Osteocyte (in vitro differentiated cells): ENCODE data around the gene ABCG5. TPM values are rescaled to one million over a fixed set of nuclear protein-coding genes. Genes with fewer than 3 reads are reported as not detected.

Experiments used
- DNase-seq: peaks from one replicate; pipeline ENCODE4 v3.0.0; 2021; ENCODE audit warnings: mixed read lengths; ENCODE audit not compliant: unreplicated experiment; ENCODE audit errors: extremely low spot score
- H3K27ac Mint-ChIP-seq: one replicate; pipeline ENCODE4 v1.8.0; 2021; ENCODE audit warnings: mild to moderate bottlenecking, mixed read lengths; ENCODE audit not compliant: unreplicated experiment
- H3K27me3 Mint-ChIP-seq: one replicate; pipeline ENCODE4 v1.8.0; 2021; ENCODE audit warnings: mixed read lengths; ENCODE audit not compliant: unreplicated experiment
- H3K36me3 Mint-ChIP-seq: one replicate; pipeline ENCODE4 v1.8.0; 2021; ENCODE audit warnings: mixed read lengths; ENCODE audit not compliant: unreplicated experiment
- H3K4me1 Mint-ChIP-seq: one replicate; pipeline ENCODE4 v1.8.0; 2021; ENCODE audit warnings: mixed read lengths; ENCODE audit not compliant: unreplicated experiment
- H3K4me3 Mint-ChIP-seq: one replicate; pipeline ENCODE4 v1.8.0; 2021; ENCODE audit warnings: mild to moderate bottlenecking, moderate library complexity, mixed read lengths; ENCODE audit not compliant: unreplicated experiment
- H3K9me3 Mint-ChIP-seq: one replicate; pipeline ENCODE4 v1.8.0; 2021; ENCODE audit warnings: mixed read lengths; ENCODE audit not compliant: unreplicated experiment
- CTCF ChIP-seq: fragments of 200-600 bp; sonication (generic); IDR thresholded peaks from 2 replicates; pipeline ENCODE4 v1.5.0; 2021; ENCODE audit warnings: antibody characterized with exemption, mild to moderate bottlenecking, moderate library complexity
- total RNA-seq: library from RNA; stranded (reverse); gene quantifications from 2 replicates; pipeline ENCODE4 v1.2.1, GENCODE V29; 2021

ABCG5 gene
- total RNA-seq, 1 donor from 2014 or later: not detected

GRCh38 chr2:43880952-43881351 is 42.3 kb upstream of the ABCG5 start:
- Mint-ChIP-seq H3K27ac (no peak overlapping the region), H3K27me3 (peaks cover 4% of the 10 kb centered on the region), H3K36me3 (peaks cover 1% of the 10 kb centered on the region), H3K9me3 (no peaks in the 10 kb centered on the region), H3K4me3 (no peak overlapping the region), H3K4me1 (peaks cover 6% of the 10 kb centered on the region)
- no peak for TF ChIP-seq CTCF
- DNase-seq: no peak

GRCh38 chr2:43880471-43880870 is 41.8 kb upstream of the ABCG5 start:
- Mint-ChIP-seq H3K9me3 (no peaks in the 10 kb centered on the region), H3K4me3 (no peak overlapping the region), H3K4me1 (peaks cover 6% of the 10 kb centered on the region), H3K27me3 (peaks cover 9% of the 10 kb centered on the region), H3K36me3 (peaks cover 1% of the 10 kb centered on the region), H3K27ac (no peak overlapping the region)
- TF ChIP-seq CTCF: no peak
- DNase-seq: no peak

GRCh38 chr2:43879261-43879660 is 40.6 kb upstream of the ABCG5 start:
- Mint-ChIP-seq H3K4me3 (no peak overlapping the region), H3K36me3 (peaks cover 1% of the 10 kb centered on the region), H3K4me1 (no peaks in the 10 kb centered on the region), H3K27ac (no peak overlapping the region), H3K9me3 (no peaks in the 10 kb centered on the region), H3K27me3 (peaks cover 13% of the 10 kb centered on the region)
- no peak for DNase-seq
- no peak for TF ChIP-seq CTCF

- H3K27me3 Mint-ChIP-seq: peaks cover 21% of the 10 kb centered on the region
- DNase-seq: peak; percentile 89
- no peak overlapping the region for H3K27ac Mint-ChIP-seq
- H3K4me1 Mint-ChIP-seq: no peaks in the 10 kb centered on the region
- no peaks in the 10 kb centered on the region for H3K9me3 Mint-ChIP-seq
- no peaks in the 10 kb centered on the region for H3K36me3 Mint-ChIP-seq
- H3K4me3 Mint-ChIP-seq: no peak overlapping the region
- TF ChIP-seq CTCF: peak; percentile 97
Measured at GRCh38 chr2:43877782-43878464, 39.3 kb upstream of the ABCG5 start.

- H3K27me3 Mint-ChIP-seq: peaks cover 50% of the 10 kb centered on the region
- H3K36me3 Mint-ChIP-seq: no peaks in the 10 kb centered on the region
- TF ChIP-seq CTCF: no peak
Measured at GRCh38 chr2:43874776-43875451, 36.3 kb upstream of the ABCG5 start.

More at GRCh38 chr2:43874776-43875451, 36.3 kb upstream of the ABCG5 start:
- H3K27ac Mint-ChIP-seq: no peak overlapping the region
- H3K4me1 Mint-ChIP-seq: no peaks in the 10 kb centered on the region
- H3K9me3 Mint-ChIP-seq: no peaks in the 10 kb centered on the region
- no peak overlapping the region for H3K4me3 Mint-ChIP-seq
- DNase-seq: peak; percentile 79
